H1 (cell line): ENCODE measurements around the gene ATP6V0A1. TPM values are rescaled to one million over a fixed set of nuclear protein-coding genes. Genes with fewer than 3 reads are reported as not detected.

Experiments
- CTCF ChIA-PET: fragments of 300-600 bp; sonication (Branson Sonifier 250); formaldehyde crosslinking; loops from one replicate; lab custom pipeline; 2021; ENCODE audit not compliant: partially characterized antibody; lab: Charles Lee
- POLR2A ChIA-PET: fragments of 300-600 bp; sonication (Branson Sonifier 250); formaldehyde crosslinking; loops from one replicate; lab custom pipeline; 2021; ENCODE audit warnings: inconsistent platforms; ENCODE audit not compliant: partially characterized antibody; lab: Charles Lee
- DNase-seq, 2 experiments: peaks; one replicate each; pipeline versions ENCODE4 v3.0.0 to v3.0.0-alpha.2; 2010 to 2022; ENCODE audit warnings: low spot score in 2 of 2, low read depth in 1 of 2, mixed read lengths in 1 of 2
- FAIRE-seq: peaks from 2 replicates; lab custom pipeline; 2011; peaks lifted over from hg19 to GRCh38; lab: Jason Lieb, UNC
- H2AFZ ChIP-seq: 2 replicates; pipeline ENCODE4 v1.8.1; 2012; ENCODE audit warnings: low read length, inconsistent platforms
- H2AK5ac ChIP-seq: 2 replicates; pipeline ENCODE4 v1.6.1; 2013; ENCODE audit warnings: low read depth, low read length
- H2BK120ac ChIP-seq: replicated peaks from 2 replicates; pipeline ENCODE3; 2013; ENCODE audit warnings: low read depth, low read length, inconsistent platforms
- H2BK12ac ChIP-seq: 2 replicates; pipeline ENCODE4 v1.6.1; 2013; ENCODE audit warnings: low read depth, low read length
- H2BK15ac ChIP-seq: 2 replicates; pipeline ENCODE4 v1.6.1; 2013; ENCODE audit warnings: low read length
- H2BK20ac ChIP-seq: 2 replicates; pipeline ENCODE4 v1.6.1; 2013; ENCODE audit warnings: low read length
- H2BK5ac ChIP-seq: 2 replicates; pipeline ENCODE4 v1.6.1; 2013; ENCODE audit warnings: low read depth, low read length
- H3K14ac ChIP-seq: 2 replicates; pipeline ENCODE4 v1.6.1; 2013; ENCODE audit warnings: inconsistent platforms; ENCODE audit not compliant: insufficient read length
- H3K18ac ChIP-seq: 2 replicates; pipeline ENCODE4 v1.6.1; 2013; ENCODE audit warnings: low read length; ENCODE audit errors: extremely low read depth
- H3K23ac ChIP-seq: 2 replicates; pipeline ENCODE4 v1.6.1; 2013; ENCODE audit warnings: inconsistent platforms; ENCODE audit not compliant: insufficient read length
- H3K23me2 ChIP-seq: 2 replicates; pipeline ENCODE4 v1.6.1; 2013; ENCODE audit warnings: low read depth, low read length
- H3K27ac ChIP-seq: 2 replicates; pipeline ENCODE4 v1.6.1; 2011; ENCODE audit warnings: low read depth, low read length, inconsistent platforms
- H3K27me3 ChIP-seq, 4 experiments: replicated peaks in 1 of 4; 1 replicate in 1 of 4; 2 replicates in 3 of 4; pipeline versions ENCODE4 v1.6.1 to v1.8.1; 2011 to 2013; ENCODE audit warnings: low read length in 3 of 4, mild to moderate bottlenecking in 3 of 4, inconsistent platforms in 2 of 4, mixed read lengths in 2 of 4, moderate library complexity in 1 of 4; ENCODE audit not compliant: control insufficient read depth in 3 of 4, insufficient read depth in 3 of 4; ENCODE audit errors: extremely low read depth in 1 of 4
- H3K36me3 ChIP-seq, 4 experiments: 2 replicates each; pipeline versions ENCODE4 v1.6.1 to v1.8.1; 2011 to 2013; ENCODE audit warnings: mild to moderate bottlenecking in 4 of 4, low read length in 3 of 4, moderate library complexity in 2 of 4, control low read depth in 1 of 4, inconsistent platforms in 1 of 4; ENCODE audit not compliant: insufficient read depth in 4 of 4, control insufficient read depth in 2 of 4
- H3K4ac ChIP-seq: replicated peaks from 2 replicates; pipeline ENCODE3; 2013; ENCODE audit warnings: low read length, low read depth, mixed read lengths, inconsistent platforms; ENCODE audit not compliant: insufficient read length
- H3K4me1 ChIP-seq, 4 experiments: replicated peaks in 1 of 4; 1 replicate in 1 of 4; 2 replicates in 3 of 4; pipeline versions ENCODE4 v1.6.1 to v1.8.1; 2011 to 2013; ENCODE audit warnings: low read length in 3 of 4, inconsistent platforms in 2 of 4, mixed read lengths in 1 of 4; ENCODE audit not compliant: insufficient read depth in 4 of 4, control insufficient read depth in 3 of 4
- H3K4me2 ChIP-seq, 2 experiments: 2 replicates each; pipeline versions ENCODE4 v1.6.1 to v1.8.1; 2011 to 2013; ENCODE audit warnings: low read depth in 2 of 2, low read length in 2 of 2, control low read depth in 1 of 2, inconsistent platforms in 1 of 2, mild to moderate bottlenecking in 1 of 2; ENCODE audit not compliant: insufficient read depth in 1 of 2
- H3K4me3 ChIP-seq, 4 experiments: fragments of 200-600, 300-600 bp in 1 of 4; sonication (generic), shearing (Covaris generic), sonication (Bioruptor Twin) in 1 of 4; 2 replicates each; pipeline versions ENCODE4 v1.5.1 to v1.8.1; 2011 to 2016; ENCODE audit warnings: low read length in 4 of 4, low read depth in 3 of 4, control low read depth in 2 of 4, inconsistent platforms in 2 of 4, mild to moderate bottlenecking in 2 of 4, mixed read lengths in 1 of 4, moderate library complexity in 1 of 4; ENCODE audit not compliant: insufficient read depth in 2 of 4; ENCODE audit errors: extremely low read depth in 1 of 4
- H3K56ac ChIP-seq: replicated peaks from 2 replicates; pipeline ENCODE3; 2013; ENCODE audit warnings: low read depth, mild to moderate bottlenecking, mixed read lengths, low read length, inconsistent platforms; ENCODE audit not compliant: insufficient read length
- H3K79me1 ChIP-seq: 2 replicates; pipeline ENCODE4 v1.6.1; 2013; ENCODE audit warnings: low read depth, low read length, control low read depth
- H3K79me2 ChIP-seq, 2 experiments: 2 replicates each; pipeline versions ENCODE4 v1.6.1 to v1.8.1; 2012 to 2013; ENCODE audit warnings: low read length in 2 of 2, mild to moderate bottlenecking in 2 of 2, inconsistent platforms in 1 of 2; ENCODE audit not compliant: insufficient read depth in 2 of 2, control insufficient read depth in 1 of 2
- H3K9ac ChIP-seq, 4 experiments: replicated peaks in 1 of 4; 1 replicate in 1 of 4; 2 replicates in 3 of 4; pipeline versions ENCODE4 v1.6.1 to v1.8.1; 2011 to 2013; ENCODE audit warnings: low read depth in 3 of 4, low read length in 3 of 4, control low read depth in 2 of 4, mild to moderate bottlenecking in 2 of 4, moderate library complexity in 2 of 4, inconsistent platforms in 1 of 4; ENCODE audit errors: extremely low read depth in 1 of 4
- H3K9me3 ChIP-seq, 2 experiments: 2 replicates each; pipeline versions ENCODE4 v1.6.1 to v1.8.1; 2012 to 2013; ENCODE audit warnings: mild to moderate bottlenecking in 2 of 2, moderate library complexity in 2 of 2, control low read depth in 1 of 2, inconsistent platforms in 1 of 2, low read depth in 1 of 2, low read length in 1 of 2, mixed read lengths in 1 of 2; ENCODE audit not compliant: insufficient read depth in 2 of 2
- H4K20me1 ChIP-seq, 2 experiments: replicated peaks in 1 of 2; 2 replicates each; pipeline versions ENCODE3 to v1.8.1; 2011 to 2013; ENCODE audit warnings: inconsistent platforms in 2 of 2, low read length in 2 of 2, mild to moderate bottlenecking in 1 of 2; ENCODE audit not compliant: insufficient read depth in 2 of 2, control insufficient read depth in 1 of 2
- H4K5ac ChIP-seq: 2 replicates; pipeline ENCODE4 v1.6.1; 2013; ENCODE audit warnings: low read length, low read depth, mixed read lengths, inconsistent platforms; ENCODE audit not compliant: insufficient read length
- H4K8ac ChIP-seq: 2 replicates; pipeline ENCODE4 v1.8.0; 2013; ENCODE audit warnings: mild to moderate bottlenecking, moderate library complexity, low read length, inconsistent platforms; ENCODE audit not compliant: insufficient read depth; ENCODE audit errors: extremely low read depth
- H4K91ac ChIP-seq: replicated peaks from 2 replicates; pipeline ENCODE3; 2013; ENCODE audit warnings: low read length, mixed read lengths, inconsistent platforms; ENCODE audit not compliant: insufficient read length
- BACH1 ChIP-seq: IDR thresholded peaks from 2 replicates; pipeline ENCODE4 v1.6.1; 2012; ENCODE audit warnings: low read length, improper control_type of control experiment
- EGR1 ChIP-seq: IDR thresholded peaks from 2 replicates; pipeline ENCODE4 v1.6.1; 2011; ENCODE audit warnings: low read depth, low read length, borderline replicate concordance
- EP300 ChIP-seq, 2 experiments: IDR thresholded peaks; 1 replicate in 1 of 2; 2 replicates in 1 of 2; pipeline ENCODE4 v1.6.1; 2011 to 2012; ENCODE audit warnings: low read depth in 2 of 2, low read length in 2 of 2, mild to moderate bottlenecking in 2 of 2, borderline replicate concordance in 1 of 2, inconsistent platforms in 1 of 2, moderate library complexity in 1 of 2
- KDM5A ChIP-seq: fragments of 200-600 bp; IDR thresholded peaks from 2 replicates; pipeline ENCODE4 v1.7.1; 2012; ENCODE audit warnings: mild to moderate bottlenecking, low read length, inconsistent platforms, mixed read lengths
- POLR2A ChIP-seq, 2 experiments: IDR thresholded peaks; 1 replicate in 1 of 2; 2 replicates in 1 of 2; pipeline ENCODE4 v1.6.1; 2011; ENCODE audit warnings: low read depth in 2 of 2, low read length in 2 of 2, mild to moderate bottlenecking in 2 of 2; ENCODE audit errors: control extremely low read depth in 1 of 2
- POU5F1 ChIP-seq: IDR thresholded peaks from 2 replicates; pipeline ENCODE4 v1.6.1; 2011; ENCODE audit warnings: low read depth, mild to moderate bottlenecking, low read length, moderate library complexity
- RAD21 ChIP-seq, 2 experiments: IDR thresholded peaks in 1 of 2; conservative IDR thresholded peaks in 1 of 2; 2 replicates each; pipeline ENCODE4 v1.6.1; 2011; ENCODE audit warnings: low read depth in 2 of 2, low read length in 2 of 2, improper control_type of control experiment in 1 of 2, inconsistent platforms in 1 of 2, mild to moderate bottlenecking in 1 of 2, moderate library complexity in 1 of 2
- SIN3A ChIP-seq, 2 experiments: IDR thresholded peaks in 1 of 2; conservative IDR thresholded peaks in 1 of 2; 2 replicates each; pipeline ENCODE4 v1.6.1; 2011 to 2012; ENCODE audit warnings: low read length in 2 of 2, improper control_type of control experiment in 1 of 2, low read depth in 1 of 2, mild to moderate bottlenecking in 1 of 2
- SIX5 ChIP-seq: IDR thresholded peaks from 2 replicates; pipeline ENCODE4 v1.6.1; 2011; ENCODE audit warnings: mild to moderate bottlenecking, low read depth, low read length
- SP1 ChIP-seq: IDR thresholded peaks from 2 replicates; pipeline ENCODE4 v1.6.1; 2011; ENCODE audit warnings: low read depth, low read length
- SRF ChIP-seq: IDR thresholded peaks from 2 replicates; pipeline ENCODE4 v1.6.1; 2011; ENCODE audit warnings: mild to moderate bottlenecking, low read depth, low read length, moderate library complexity
- TAF7 ChIP-seq: optimal IDR thresholded peaks from 2 replicates; pipeline ENCODE3; 2011; ENCODE audit warnings: low read depth, mild to moderate bottlenecking, inconsistent platforms, low read length, moderate library complexity, borderline replicate concordance
- WGBS, 2 experiments: shearing (Covaris generic) in 1 of 2; methylation state at CpG; one replicate each; pipeline versions ENCODE4 v1.1.6 to v1.1.7; 2013 to 2015; ENCODE audit warnings: low lambda C conversion rate in 2 of 2, mixed read lengths in 2 of 2, inconsistent platforms in 1 of 2, low coverage in 1 of 2, missing lambda C conversion rate in 1 of 2; ENCODE audit not compliant: insufficient replicate concordance in 2 of 2, insufficient coverage in 1 of 2, insufficient read length in 1 of 2; ENCODE audit errors: extremely low coverage in 1 of 2, missing lambda C conversion rate in 1 of 2; 5-methylcytosine and 5-hydroxymethylcytosine counted together
- polyA plus RNA-seq, 7 experiments: library from polyadenylated mRNA; depleted of rRNA in 3 of 7; stranded (reverse) in 5 of 7; unstranded in 2 of 7; fragments of >200 nt in 5 of 7; fragments of 200-250 nt in 2 of 7; gene quantifications; 1 replicate in 5 of 7; 2 replicates in 1 of 7; 4 replicates in 1 of 7; pipeline versions ENCODE4 v1.2.1 to v1.2.3, GENCODE V29; 2011 to 2013; ENCODE audit warnings: missing spikeins in 2 of 7, mixed read lengths in 2 of 7
- total RNA-seq: library from RNA; stranded (reverse); fragmentation: NEBNext Ultra II Directional; extraction: Animal tissue kit (Norgen Biotek cat#: 25700); gene quantifications from 2 replicates; pipeline ENCODE4 v1.2.1, GENCODE V29; 2021
- TF ChIP-seq, protein P1 (sequence below): IDR thresholded peaks from 2 replicates; pipeline ENCODE4 v1.6.1; 2012; ENCODE audit warnings: low read length, inconsistent platforms

The ATP6V0A1 gene
- total and polyA plus RNA-seq, 2 of the 8 experiments (the other 6 are each of a cell fraction or from before 2014, with no cell fraction given), result 55.3 to 63.4 TPM

- H3K23ac ChIP-seq, result no peak overlapping the region
- H3K4ac ChIP-seq, result no peak overlapping the region
- ChIA-PET POLR2A (no interaction called here), CTCF (interaction anchor here (0.6 to 1.4 kb wide), 3 partner anchors 111 to 296 kb away, joined by 3 to 4 read pairs (median 4); no protein-coding TSS in a partner anchor)
- H3K56ac ChIP-seq, result no peak overlapping the region
- H3K9ac ChIP-seq, result no peak overlapping the region
- H3K27ac ChIP-seq, result no peak overlapping the region
- no peak overlapping the region for H2BK5ac ChIP-seq
- H2AFZ ChIP-seq, result no peak overlapping the region
- H3K23me2 ChIP-seq, result no peaks in the 10 kb centered on the region
- H4K20me1 ChIP-seq, result no peaks in the 10 kb centered on the region
- H2BK15ac ChIP-seq, result no peak overlapping the region
- WGBS, 2 experiments, result 93% methylated on average over 5 of the region's 5 CpGs; no CpG with 5 or more reads in 1 of the 2 experiments
- H2BK20ac ChIP-seq, result no peak overlapping the region
- no peak overlapping the region for H3K18ac ChIP-seq
- H3K9me3 ChIP-seq, result no peaks in the 10 kb centered on the region
- DNase-seq, result no peak
- H4K8ac ChIP-seq, result no peak overlapping the region
- no peak overlapping the region for H3K14ac ChIP-seq
- H3K4me1 ChIP-seq, result no peaks in the 10 kb centered on the region
- no peak overlapping the region for H4K91ac ChIP-seq
- FAIRE-seq, result no peak
- H3K79me1 ChIP-seq, result no peaks in the 10 kb centered on the region
- H4K5ac ChIP-seq, result no peak overlapping the region
- no peak overlapping the region for H2BK12ac ChIP-seq
- H3K4me3 ChIP-seq, result no peak overlapping the region
- no peak overlapping the region for H3K4me2 ChIP-seq
- no peak overlapping the region for H2BK120ac ChIP-seq
- peaks cover 4 to 36% (median 19%) of the 10 kb centered on the region in 4 experiments; a peak in 7 of 8 replicates for H3K36me3 ChIP-seq
- no peaks in the 10 kb centered on the region for H3K27me3 ChIP-seq
- H3K79me2 ChIP-seq, result no peaks in the 10 kb centered on the region
- H2AK5ac ChIP-seq, result no peak overlapping the region
- TF ChIP-seq, protein P1, sequence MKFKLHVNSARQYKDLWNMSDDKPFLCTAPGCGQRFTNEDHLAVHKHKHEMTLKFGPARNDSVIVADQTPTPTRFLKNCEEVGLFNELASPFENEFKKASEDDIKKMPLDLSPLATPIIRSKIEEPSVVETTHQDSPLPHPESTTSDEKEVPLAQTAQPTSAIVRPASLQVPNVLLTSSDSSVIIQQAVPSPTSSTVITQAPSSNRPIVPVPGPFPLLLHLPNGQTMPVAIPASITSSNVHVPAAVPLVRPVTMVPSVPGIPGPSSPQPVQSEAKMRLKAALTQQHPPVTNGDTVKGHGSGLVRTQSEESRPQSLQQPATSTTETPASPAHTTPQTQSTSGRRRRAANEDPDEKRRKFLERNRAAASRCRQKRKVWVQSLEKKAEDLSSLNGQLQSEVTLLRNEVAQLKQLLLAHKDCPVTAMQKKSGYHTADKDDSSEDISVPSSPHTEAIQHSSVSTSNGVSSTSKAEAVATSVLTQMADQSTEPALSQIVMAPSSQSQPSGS, result no peak
- TF ChIP-seq EGR1 (no peak), POU5F1 (no peak), SP1 (no peak), SIX5 (no peak), BACH1 (no peak), POLR2A (IDR thresholded peaks at IDR 0.05; ENCODE audit: control extremely low read depth in 1 of 2, low read depth in 2 of 2, low read length in 2 of 2) (no peak), RAD21 (IDR thresholded peaks at IDR 0.05 in 1 of 2, conservative IDR thresholded peaks at IDR 0.05 in 1 of 2; ENCODE audit: low read depth in 2 of 2, low read length in 2 of 2) (no peak), SRF (no peak), KDM5A (no peak), SIN3A (conservative IDR thresholded peaks at IDR 0.05 in 1 of 2, IDR thresholded peaks at IDR 0.05 in 1 of 2; ENCODE audit: low read depth in 1 of 2, low read length in 2 of 2) (no peak), EP300 (IDR thresholded peaks at IDR 0.05; ENCODE audit: borderline replicate concordance in 1 of 2, low read depth in 2 of 2, low read length in 2 of 2) (no peak), TAF7 (no peak)
Observed at GRCh38 chr17:42467889-42468288, 9.2 kb downstream of the ATP6V0A1 start.
